GM19395 (cell line): ENCODE measurements around the gene MATN4.

ENCODE experiments used
- ATAC-seq: cut with Tn5 transposase; IDR thresholded peaks from one replicate; pipeline ENCODE4 v1.9.1; 2021; ENCODE audit warnings: mild to moderate bottlenecking, moderate library complexity; ENCODE audit not compliant: unreplicated experiment

MATN4 gene

DNA sequence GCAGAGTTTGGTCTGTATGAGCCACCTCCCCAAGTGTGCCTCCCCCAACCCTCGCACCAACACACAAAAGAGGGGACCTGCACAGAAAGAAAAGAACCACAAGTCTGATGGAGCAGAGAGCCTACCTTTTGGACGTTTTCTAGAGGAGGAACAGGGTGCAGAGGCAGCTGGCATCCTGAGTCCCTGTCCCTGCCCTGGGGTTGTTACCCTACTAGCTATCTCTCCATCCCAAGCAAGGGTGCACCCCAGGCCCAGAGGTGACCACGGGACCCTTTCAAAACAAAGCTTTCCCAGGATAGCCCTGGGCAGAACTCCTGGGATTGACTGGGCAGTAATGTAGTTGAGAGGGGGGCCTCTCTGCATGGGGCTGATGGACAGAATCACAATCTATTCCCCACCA, 9.7 kb upstream of the MATN4 start:
- no peak for ATAC-seq

DNA sequence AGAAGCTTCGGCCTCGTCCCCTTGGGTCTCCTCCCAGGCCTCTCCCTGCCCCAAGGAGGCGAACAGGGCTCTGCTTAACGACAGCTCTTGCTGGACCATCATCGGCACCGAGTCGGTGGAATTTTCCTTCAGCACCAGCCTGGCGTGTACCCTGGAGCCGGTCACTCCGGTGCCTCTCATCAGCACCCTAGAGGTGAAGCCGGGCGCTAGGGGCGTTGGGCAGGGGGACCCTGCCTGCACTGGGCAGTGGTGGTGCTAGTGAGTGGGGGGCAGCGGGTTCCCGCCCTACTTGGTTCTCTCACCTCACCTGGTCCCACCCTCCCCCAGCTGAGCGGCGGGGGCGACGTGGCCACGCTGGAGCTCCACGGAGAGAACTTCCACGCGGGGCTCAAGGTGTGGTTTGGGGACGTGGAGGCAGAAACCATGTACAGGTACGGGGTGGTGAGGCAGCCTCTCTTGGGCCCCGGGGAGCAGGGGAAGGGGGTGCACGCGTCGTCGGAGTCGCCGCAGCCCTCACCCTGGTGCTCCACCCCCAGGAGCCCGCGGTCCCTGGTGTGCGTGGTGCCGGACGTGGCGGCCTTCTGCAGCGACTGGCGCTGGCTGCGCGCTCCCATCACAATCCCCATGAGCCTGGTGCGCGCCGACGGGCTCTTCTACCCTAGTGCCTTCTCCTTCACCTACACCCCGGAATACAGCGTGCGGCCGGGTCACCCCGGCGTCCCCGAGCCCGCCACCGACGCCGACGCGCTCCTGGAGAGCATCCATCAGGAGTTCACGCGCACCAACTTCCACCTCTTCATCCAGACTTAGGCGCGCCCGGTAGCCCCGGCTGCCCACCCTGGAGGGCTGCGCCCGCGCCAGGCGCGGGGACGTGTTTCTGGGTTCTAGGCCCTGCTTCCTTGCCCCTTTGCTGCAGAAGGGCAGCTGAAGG, 8.3 kb upstream of the MATN4 start:
- no peak for ATAC-seq

DNA sequence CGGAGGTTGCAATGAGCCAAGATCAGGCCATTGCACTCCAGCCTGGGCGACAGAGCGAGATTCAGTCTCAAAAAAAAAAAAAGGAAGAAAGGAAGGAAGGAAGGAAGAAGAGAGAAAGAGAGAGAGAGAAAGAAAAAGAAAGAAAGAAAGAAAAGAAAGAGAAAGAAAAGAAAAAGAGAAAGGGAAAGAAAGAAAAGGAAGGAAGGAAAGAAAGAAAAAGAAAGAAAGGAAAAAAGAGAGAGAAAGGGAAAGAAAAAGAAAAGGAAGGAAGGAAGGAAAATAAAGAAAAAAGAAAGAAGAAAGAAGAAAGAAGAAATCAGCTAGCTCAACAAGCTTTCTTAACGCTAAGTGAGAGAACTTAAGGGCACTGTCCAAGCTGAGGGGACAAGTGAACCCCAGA, 7.6 kb upstream of the MATN4 start:
- ATAC-seq = no peak

DNA sequence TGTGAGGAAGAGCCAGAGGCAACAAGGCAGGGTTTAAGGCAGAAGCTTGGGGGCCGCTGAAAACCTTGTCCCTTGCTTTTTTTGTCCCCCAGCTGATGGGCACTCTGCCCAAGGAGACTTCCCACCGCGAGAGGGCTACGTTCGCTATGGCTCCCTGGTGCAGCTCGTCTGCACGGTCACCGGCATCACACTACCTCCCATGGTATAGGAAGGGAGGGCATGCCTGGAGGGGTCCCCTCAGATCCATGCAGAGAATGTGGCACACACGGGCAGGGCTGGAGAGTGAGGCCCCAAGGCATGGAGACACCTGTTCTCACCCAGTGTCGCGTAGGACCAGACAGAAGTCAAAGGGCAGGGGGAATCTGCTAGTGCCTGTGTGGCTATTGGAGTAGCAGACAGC, 5.8 kb upstream of the MATN4 start:
- ATAC-seq = no peak

DNA sequence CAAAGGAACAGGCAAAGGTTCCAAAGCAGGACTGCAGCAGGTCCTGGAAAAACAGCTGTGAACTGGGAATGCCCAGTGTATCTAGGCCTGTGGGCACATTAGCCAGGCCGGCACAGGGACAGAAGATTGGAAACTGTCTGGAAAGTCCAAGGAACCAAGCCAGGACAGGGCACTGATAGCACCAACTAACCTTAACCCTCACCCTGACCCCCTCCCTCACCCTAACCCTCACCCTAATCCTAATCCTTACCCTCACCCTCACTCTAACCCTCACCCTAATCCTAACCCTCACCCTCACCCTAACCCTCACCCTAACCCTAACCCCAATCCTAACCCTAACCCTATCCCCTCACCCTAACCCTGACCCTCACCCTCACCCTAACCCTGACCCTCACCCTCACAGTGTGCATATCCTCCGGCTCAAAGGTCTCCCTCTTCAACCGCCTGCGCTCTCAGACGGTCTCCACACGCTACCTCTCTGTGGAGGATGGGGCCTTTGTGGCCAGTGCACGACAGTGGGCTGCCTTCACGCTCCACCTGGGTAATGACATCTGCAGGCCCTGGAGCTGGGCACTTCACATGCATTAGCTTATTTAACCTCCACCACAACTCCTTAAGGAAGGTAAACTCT, 5.1 kb upstream of the MATN4 start:
- ATAC-seq = no peak

DNA sequence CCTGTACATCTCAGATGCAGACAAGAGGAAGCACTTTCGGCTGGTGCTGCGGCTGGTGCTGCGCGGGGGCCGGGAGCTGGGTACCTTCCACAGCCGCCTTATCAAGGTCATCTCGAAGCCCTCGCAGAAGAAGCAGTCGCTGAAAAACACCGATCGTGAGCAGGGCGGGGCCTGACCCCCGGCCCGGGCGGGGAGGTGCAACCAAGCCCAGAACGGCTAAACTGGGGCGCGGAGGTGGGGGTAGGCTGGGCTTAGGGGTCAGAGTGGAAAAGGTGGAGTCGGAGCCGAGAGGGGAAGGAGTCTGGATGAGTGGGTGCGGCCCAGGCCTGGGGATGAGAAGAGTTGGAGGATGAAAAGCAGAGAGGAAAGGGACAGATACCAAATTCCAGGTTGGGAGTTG, 4.1 kb upstream of the MATN4 start:
- no peak for ATAC-seq

DNA sequence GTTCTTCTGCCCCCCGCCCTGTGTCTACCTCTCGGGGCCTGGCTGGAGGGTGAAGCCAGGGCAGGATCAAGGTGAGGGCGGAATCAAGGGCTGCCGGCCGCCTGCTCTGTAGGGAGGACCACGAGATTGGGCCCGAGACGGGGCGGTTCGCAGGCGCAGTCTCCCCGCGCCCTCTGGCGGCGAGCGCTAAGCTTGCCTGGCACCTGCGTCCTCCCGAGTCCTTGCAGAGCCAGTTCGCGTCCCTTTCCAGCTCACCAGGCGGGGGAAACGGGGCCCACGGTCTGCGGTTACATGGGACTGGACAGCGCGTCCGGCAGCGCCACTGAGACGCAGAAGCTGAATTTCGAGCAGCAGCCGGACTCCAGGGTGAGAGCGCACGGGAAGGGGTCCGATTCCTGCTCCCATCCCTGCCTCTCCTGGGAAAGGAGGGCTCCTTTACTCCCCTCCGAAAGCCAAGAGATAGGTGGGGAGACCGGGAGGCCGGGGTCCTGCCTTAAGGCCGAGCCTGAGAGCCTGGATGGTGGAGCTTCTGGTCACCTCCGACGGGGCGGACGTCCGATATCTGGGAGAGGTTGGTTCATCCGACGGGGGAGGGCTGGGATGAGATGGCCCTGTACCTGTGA, 3.6 kb upstream of the MATN4 start:
- ATAC-seq = no peak

DNA sequence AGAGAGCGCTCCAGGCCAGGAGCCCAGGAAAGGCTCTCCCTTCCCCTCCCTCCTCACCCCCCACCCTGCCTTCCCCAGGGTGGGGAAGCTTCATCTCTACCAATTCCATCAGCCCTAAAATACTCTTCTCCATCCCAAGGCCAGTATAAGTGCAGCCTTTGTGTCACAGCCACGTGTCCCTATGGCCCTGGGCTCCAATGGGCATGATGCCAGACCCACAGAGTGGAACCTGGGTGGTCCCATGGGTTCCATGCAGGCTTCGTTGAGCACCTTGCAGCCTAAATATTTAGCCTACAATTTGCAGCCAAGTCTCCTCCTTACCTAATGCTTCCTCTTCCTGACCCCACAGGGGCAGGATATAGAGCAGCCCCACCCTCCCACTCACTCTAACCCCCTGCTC, 976 bp upstream of the MATN4 start:
- ATAC-seq = no peak

DNA sequence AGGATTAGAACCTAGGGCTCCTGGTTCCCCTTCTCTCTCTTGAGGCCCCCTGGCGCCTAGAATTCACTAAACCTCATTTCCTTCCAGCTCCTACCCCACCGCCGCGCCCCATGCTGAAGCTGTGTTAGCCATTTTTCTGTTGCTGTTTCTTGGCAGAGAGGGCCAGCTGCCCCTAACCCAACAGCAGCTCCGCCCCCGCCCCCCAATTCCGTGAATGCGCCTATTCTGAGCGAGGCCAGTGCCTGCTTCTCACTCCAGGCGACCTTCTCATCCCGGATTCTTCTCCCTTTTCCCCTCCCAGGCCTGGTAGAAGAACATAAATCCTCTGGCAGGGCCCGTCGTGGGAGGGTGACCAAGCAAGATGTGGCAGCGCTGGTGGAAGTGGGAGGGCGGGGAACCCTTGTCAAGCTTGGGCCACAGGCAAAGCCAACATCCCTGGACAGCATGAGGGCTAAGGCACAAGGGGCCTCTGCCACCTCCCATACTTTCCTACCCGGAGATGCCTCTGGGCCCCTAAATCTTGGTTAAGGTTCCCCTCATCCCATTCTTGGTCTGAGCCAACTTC, 941 bp downstream of the MATN4 start:
- no peak for ATAC-seq

DNA sequence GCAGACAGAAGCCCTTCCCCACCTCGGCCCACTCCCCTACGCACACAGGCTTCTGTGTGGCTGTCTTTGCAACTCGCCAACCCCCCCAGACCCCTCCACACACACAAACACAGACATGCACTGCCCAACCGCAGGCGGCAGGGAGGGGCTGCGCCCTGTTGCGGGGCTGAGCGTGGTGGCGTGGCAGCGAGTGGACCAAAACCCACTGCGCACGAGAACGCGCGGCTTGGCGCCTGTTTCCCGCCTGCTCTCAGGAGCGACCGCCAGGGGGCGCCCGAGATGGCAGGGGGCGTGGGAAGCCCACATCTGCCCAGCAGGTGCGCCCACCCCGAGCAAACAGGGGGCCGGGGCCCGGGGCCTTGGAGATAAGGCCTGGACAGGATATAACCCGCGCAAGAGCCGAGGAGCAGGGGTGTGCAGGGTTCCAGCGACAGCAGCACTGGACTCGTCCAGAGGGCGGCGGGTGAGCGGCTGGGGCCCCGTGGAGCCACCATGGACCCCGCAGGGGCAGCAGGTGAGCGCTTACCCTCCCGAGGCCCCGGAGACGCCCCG, 1.6 kb downstream of the MATN4 start, which contains the start of gene RBPJL:
RBPJL (plus strand) TSS at position 410 of the 552 bp plus-strand sequence; CDS start at position 493, 83 bp downstream.
- no peak for ATAC-seq

DNA sequence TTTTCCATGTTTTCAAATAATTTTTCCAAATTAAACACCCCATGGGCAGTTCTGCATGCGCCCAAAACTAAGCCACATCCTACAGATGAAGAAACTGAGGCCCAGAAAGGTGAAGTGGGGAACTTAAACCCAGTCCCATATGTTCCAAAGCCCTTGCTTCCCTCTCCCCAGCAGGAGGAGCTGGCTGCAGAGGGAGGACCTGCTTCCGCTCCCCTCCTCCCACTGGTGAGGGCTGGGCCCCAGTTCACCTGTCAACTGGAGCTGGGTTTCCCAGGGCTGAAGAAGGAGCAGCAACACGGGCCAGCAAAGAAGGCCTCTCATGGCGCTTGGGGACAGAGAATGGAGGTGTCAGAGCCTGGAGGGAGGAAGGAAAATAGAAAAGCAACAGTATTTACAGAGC, 2.8 kb downstream of the MATN4 start:
- ATAC-seq = no peak

DNA sequence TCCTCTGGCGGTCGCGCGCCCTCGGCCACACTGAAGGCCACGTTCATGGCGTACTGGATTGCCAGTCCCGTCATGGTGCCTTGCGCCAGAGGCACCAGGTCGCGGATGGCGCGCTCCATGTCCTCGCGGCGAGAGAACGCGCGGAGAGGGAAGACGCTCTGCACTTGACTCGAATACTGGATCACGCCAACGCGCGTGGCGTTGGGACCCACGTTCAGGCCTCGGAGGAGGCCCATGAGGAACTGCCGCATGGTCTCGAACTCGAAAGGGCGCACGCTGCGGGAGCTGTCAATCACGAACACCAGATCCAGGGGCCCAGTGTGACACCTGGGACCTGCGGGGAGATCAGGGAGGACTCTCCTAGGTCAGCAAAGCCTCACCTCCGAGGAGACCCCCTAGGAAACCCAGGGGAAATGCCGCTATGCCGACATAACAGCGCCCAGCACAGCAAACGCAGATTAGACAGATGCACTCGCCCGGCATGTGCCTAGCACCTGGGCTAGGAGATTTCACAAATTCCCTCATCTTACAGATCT, 3.6 kb downstream of the MATN4 start:
- no peak for ATAC-seq

DNA sequence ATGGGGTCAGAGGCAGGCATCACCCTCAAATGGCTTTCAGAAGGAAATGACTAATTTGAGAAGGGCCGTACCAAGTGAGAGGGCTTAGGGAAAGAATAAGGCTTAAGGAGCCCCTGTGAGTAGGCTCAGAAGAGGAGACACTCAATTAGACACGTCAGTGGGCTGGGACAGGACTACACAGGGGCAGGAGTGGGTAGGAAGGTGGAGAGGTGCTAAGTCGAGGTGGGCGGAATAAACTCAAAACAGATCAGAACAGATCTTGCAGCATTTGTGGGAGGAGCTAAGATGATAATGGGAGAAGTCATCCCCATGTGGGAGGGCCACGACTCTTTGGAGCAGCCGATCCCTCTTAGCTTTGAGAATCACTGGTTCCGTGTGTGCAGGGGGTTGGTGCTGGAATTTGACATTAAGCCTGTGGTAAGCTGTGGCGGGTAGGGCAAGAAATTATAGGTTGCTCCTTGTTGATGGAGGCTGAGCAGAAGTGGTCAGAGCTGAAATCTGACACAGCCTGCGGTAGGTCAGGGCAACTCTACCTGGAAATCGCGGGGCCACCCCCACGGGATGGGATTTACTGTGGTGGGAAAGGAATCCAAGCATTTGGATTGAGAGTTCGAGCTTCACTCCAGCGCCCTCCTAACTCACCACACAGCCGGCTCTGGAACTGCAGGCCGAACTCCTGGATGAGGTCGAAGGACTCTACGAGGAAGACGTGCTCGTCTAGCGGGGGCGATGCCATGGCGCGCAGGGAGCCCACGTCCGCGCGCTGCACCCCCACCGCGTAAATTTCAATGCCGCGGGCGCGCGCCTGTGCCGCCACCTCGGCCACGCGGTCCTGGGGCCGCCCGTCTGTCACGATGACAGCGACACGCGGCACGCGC, 4.3 kb downstream of the MATN4 start:
- no peak for ATAC-seq

DNA sequence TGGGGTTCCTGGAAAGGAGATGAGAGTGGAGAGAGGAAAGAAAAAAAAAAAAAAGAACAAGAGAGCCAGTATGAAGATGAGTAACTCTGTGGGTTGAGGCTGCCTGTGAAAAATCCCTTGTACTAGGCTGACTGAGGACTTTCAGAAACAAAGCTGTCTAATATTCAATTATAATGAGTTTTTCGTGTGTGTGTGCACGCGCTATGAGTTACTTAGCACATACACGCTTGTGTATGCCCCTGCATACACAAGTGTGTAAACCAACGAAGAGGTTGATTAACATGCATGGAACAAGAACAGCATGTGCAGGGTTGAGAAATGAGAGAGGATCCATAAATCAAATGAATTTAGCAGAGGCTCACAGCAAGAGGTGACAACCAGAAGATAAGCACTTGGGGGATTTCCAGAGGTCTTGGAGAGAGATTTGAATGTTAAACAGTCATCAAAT, 6.3 kb downstream of the MATN4 start:
- ATAC-seq = no peak

DNA sequence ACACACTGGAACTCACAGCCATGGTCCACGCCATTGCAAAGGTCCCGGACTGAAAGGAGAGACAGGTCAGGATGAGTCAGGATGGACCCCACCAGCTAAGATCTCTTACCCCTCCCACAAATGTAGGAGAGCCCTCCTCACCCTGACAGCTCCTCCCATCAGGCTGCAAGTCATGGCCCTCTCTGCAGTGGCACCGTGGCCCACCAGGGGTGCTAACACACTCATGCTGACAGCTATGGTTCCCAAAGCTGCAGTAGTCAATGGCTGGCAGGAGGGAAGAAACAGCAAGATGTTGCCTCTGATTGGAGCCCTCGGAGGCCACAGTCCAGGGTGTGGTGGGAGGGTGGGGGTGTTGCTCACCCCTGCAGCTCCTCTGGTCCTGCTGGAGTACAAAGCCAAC, 7.1 kb downstream of the MATN4 start:
- ATAC-seq = peak; percentile 58

DNA sequence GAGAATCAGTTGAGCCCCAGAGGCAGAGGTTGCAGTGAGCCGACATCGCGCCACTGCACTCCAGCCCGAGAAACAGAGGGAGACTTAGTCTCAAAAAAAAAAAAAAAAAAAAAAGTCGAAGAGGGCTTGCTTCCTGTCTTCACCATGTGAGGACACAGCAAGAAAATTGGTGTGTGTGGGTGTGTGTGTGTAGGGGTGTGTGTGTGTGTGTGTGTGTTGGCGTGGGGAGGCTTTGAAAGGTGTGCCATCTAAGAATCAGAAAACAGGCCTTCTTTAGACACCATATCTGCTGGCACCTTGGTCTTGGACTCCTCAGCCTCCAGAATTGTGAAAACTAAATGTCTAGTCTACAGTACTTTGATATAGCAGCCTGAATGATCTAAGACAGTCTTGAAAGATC, 8.3 kb downstream of the MATN4 start:
- ATAC-seq = no peak

DNA sequence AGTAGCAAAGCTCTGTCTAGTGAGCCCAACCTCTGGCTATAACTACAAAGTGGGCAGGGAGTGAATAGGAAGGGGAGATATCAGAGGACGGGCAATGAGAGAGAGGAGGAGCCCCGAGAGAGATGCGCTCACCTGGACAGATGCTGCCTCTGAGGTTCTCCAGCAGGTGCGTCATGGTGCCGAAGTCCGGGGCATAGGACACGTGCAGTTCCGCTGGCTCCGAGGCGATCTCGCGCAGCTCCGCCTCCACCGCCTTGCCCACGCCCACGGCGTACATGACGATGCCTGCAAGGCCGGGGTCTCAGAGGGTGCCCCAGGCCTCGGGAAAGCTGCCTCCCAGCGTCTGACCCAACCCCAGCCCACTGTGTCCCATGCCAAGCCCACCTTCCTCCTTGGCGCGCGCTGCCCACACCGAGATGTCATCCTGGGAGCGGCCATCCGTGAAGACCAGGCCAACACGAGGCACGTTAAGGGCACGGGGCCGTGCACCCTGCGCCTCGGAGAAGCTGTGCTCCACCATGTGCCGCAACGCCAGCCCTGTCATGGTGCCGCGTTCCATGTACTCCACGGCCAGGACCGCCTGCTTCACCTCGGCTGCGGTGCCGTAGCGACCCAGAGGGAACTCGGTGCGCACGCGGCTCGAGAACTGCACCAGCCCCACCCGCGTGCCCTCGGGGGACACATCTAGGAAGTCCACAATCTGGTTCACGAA, 10.2 kb downstream of the MATN4 start:
- no peak for ATAC-seq

DNA sequence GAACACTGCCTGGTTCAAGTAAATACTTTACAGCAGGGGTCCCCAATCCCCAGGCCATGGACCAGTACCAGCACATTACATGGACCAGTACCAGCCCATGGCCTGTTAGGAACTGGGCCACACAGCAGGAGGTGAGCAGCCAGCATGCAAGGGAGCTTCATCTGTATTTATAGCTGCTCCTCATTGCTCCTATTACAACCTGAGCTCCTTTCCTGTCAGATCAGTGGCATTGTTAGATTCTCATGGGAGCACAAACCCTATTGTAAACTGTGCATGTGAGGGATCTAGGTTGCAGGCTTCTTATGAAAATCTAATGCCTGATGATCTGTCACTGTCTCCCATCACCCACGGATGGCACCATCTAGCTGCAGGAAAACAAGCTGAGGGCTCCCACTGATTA, 13.4 kb downstream of the MATN4 start:
- ATAC-seq = no peak

DNA sequence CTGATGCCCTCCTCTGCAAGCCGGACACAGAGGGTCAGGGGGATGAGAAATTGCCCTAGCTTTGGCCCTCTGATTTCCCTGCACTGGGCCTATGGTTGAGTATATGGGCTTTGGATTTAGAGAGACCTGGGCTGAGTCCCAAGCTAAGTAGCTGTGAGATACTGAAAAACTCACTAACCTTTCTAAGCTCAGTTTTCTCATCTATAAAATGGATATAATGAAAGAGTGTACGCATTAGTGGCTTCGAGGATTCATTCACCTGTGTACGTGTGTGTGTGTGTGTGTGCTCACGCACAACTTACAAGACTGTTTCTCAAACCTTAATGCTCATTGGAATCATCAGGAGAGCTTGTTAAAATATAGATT, 14.1 kb downstream of the MATN4 start:
- ATAC-seq = no peak
